GM18520 (cell line): ENCODE measurements around the gene FUT6.
"Not testable (repeated sequence)": the region's sequence is repeated elsewhere in the genome, so short reads cannot be mapped to it uniquely, and the experiment has no call there.

Experiments
- ATAC-seq: cut with Tn5 transposase; IDR thresholded peaks from one replicate; pipeline ENCODE4 v1.9.1; 2021; ENCODE audit not compliant: unreplicated experiment

FUT6 gene, protein sequence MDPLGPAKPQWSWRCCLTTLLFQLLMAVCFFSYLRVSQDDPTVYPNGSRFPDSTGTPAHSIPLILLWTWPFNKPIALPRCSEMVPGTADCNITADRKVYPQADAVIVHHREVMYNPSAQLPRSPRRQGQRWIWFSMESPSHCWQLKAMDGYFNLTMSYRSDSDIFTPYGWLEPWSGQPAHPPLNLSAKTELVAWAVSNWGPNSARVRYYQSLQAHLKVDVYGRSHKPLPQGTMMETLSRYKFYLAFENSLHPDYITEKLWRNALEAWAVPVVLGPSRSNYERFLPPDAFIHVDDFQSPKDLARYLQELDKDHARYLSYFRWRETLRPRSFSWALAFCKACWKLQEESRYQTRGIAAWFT

DNA sequence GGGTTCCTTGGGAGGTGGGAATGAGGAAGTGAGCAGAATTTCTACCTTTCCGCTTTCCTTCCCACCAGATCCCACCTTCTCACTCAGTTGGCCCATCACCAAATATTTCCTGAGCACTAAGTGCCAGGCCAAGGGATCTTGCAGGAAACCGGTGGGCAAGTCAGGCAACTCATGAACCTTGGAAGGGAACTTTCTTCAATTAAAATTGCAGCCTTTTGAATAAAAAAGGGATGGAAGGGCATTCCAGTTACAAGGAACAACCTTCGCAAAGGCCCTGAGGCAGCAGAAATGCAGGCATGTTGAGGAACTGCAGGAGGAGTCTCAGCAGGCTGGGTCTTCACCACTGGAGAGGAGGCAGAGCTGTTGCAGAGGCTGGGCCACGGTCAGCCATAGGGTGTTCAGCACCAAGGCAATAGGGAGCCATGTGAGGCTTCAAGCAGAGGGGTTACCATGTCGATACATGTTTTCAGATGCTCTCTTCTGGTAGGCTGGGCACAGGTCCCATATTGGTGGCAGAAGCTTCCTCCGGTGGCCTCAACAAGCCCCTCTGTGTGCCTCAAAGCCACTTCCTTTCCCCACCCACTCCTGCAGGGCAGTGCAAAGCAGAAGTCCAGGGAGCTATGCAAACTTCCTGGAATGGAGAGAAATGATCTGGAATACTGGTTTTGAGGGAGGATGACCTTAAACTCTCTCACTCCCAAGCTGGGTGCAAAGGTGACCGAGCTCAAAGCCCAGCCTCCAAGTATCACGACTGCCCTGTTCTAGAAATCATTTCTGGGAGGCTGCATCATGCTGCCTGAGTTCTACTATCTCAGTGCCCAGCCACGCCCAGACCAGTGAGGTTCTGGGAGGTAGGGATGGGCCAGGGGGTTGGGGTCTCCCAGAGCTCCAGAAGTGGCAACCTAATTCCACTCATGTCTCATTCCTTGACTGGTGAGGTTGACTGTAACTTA is at the start of gene FUT6:
Gene FUT6 (minus strand): TSS at position 638 of the 953 bp plus-strand sequence. CDS start 7,135 bp downstream, outside the sequence.
- ATAC-seq, result no peak

DNA sequence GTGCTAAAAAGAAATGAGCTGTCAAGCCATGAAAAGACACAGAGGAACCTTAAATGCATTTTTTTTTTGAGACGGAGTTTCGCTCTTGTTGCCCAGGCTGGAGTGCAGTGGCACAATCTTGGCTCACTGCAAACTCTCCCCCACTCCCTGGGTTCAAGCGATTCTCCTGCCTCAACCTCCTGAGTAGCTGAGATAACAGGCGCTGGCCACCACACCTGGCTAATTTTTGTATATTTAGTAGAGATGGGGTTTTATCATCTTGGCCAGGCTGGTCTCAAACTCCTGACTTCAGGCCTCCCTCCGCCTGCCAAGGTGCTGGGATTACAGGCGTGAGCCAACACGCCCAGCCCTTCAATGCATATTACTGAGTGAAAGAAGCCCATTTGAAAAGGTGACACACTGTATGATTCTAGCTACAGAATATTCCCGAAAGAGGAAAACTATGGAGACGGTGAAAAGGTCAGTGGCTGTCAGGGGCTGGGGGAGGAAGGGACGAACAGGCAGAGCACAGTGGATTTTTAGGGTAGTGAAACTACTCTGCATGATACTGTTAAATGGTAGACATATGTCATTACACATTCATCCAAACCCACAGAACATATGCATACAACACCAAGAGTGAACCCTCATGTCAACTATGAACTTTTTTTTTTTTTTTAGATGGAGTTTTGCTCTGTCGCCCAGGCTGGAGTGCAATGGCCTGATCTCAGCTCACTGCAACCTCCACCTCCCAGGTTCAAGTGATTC is 44.7 kb upstream of the FUT6 start:
- not testable (repeated sequence) for ATAC-seq

DNA sequence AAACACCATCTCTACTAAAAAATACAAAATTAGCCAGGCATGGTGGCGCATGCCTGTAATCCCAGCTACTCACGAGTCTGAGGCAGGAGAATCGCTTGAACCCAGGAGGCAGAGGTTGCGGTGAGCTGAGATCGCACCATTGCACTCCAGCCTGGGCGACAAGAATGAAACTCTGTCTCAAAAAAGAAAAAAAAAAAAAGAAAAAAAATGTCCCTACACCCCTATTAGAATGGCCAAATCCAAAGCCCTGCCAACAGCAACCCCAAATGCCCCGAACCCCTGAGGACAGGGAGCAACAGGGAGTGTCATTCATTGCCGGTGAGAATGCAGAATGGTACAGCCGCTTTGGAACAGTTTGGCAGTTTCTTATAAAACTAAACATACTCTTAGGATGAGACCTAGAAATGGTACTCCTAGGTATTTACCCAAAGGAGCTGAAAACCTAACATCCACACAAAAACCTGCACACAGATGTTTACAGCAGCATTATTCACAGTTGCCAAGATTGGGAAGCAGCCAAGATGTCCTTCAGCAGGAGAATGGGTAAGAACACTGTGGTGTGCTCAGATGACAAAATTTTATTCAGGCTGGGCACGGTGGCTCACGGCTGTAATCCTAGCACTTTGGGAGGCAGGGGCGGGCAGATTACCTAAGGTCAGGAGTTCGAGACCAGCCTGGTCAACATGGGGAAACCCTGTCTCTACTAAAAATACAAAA is 43.8 kb upstream of the FUT6 start:
- not testable (repeated sequence) for ATAC-seq

DNA sequence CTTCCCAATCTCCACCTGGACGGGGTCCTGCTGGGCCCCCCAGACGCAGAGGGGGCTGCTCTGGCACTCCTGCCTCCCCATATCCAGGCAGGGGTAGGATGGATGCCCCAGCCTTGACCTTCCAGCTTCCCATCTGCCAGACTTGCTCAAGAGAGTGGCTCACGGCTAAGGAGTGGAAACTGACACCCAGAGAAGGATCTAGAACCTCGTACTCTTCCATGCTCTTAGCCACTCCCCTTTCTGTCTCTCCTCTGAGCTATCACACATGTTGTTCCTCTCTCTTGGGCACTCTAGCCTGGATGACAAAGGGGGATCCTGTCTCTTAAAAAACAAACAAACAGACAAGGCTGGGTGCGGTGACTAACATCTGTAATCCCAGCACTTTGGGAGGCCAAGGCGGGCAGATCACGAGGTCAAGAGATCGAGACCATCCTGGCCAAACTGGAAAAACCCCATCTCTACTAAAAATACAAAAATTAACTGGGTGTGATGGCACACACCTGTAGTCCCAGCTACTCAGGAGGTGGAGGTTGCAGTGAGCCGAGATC is 43.0 kb upstream of the FUT6 start:
- ATAC-seq, result no peak

DNA sequence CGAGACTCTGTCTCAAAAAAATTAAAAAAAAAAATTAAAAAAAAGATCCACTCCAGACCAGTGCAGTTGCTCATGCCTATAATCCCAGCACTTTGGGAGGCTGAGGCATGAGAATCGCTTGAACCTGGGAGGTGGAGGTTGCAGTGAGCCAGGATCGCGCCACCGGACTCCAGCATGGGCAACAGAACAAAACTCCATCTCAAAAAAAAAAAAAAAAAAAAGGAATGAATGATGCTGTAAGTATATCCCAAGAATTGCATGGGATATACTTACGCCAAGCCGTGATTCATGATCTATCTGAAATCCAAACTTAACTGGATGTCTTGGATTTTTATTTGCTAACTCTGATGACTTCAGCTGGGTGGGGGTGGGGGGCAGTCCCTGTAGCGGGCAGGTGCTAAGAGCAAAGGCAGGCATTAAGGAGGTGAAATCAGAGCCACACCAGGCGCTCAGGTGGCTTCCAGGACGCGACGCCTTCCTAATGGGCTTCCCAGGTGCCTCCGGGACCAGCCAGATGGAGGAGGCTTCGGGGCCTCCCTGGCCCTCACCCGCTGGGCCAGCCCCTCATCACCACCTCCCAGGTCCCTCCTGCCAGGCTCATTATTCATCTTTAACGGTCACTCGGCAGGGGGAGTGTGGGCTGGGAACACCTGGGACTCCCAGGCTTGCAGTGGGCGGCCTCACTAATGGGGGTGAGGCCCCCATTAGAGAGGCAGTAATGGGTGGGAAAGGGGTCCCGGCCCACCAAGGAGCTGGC is 42.2 kb upstream of the FUT6 start:
- no peak for ATAC-seq

DNA sequence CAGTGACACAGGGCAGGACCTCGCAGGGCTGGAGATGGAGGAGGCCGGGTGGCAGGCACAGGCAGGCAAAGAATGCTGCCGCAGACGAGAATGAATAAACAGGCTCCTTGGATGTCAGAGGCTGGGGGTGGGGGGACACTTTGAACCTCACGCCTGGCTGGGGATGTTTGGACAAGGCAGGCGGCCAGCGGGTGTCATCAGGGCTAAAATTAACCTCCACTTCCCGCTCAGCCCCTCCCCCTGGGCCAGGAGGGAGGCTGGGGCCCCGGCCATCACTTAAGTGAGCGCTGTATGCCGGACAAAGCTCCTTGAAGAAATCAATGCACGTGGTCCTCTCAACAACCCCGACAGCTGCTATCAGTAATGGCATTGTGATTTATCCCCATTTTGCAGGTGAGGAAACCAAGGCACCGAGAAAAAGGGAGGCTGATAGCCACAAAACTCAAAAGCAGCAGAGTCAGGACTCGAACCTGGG is 41.1 kb upstream of the FUT6 start:
- no peak for ATAC-seq

DNA sequence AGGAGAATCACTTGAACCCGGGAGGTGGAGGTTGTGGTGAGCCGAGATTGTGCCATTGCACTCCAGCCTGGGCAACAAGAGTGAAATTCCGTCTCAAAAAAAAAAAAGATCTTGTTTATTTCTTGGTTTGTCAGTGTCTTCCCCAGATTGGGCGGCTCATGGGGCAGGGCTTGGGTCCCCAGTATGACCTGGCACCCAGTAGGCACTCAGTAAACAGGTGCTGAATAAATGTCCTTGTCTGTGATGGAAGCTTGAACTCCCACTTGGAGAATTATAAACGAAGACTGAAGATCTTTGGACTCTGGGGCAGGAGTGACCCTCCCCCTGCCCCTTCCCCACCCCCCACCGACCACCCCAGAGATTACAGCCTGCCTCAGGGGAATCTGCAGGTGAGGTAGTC is 40.7 kb upstream of the FUT6 start:
- no peak for ATAC-seq

DNA sequence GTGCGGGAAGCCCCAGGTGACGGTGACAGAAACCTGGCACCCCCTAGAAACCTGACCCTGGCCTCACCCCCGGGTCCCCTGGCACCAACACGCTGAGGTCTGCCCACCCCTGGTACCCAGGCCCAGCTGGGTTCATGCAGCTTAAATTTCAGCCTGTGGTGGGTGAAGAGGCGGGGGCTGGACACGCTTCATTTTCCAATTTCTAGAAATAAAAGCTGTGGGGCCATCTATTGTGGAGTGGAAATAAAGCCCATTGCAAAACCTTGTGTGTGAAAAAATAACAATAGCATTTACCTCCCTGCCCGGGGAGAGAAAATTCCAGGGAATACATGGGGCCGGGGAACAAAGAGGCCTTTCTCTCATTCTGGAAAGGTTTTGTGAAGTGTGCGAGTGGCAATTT is 38.4 kb upstream of the FUT6 start:
- ATAC-seq, result no peak

DNA sequence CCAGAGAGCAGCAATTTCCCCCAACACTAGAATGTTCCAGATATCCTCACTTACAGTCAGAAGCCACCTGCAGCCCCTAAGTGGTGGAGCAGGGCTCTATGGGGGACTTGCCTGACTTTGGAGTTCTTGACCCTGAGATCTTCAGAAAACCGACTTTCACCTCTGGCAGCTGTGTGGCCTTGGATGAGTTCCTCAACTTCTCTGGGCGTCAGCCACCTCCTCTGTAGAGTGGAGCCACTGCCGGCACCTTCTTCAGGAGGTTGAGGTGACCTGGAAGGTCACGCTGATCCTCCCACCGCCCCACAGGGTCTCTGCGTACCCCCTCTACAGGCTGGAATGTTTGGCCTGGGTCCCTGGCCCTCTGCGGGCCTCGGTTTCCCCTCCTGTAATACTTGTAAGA is 37.9 kb upstream of the FUT6 start:
- ATAC-seq, result no peak

DNA sequence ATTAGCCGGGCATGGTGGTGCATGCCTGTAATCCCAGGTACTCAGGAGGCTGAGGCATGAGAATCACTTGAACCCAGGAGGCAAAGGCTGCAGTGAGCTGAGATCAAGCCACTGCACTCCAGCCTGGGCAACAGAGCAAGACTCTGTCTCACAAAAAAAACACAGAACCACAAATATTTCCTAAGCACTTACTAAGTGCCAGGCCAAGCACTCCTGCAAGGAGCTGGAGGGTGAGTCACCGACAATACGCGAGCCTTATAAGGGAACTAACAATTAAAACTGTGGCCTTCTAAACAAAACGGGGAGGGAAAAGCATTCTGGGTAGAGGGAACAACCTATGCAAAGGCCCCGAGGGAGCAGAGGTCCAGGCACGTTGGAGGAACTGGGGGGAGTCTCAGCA is 35.0 kb upstream of the FUT6 start:
- not testable (repeated sequence) for ATAC-seq

DNA sequence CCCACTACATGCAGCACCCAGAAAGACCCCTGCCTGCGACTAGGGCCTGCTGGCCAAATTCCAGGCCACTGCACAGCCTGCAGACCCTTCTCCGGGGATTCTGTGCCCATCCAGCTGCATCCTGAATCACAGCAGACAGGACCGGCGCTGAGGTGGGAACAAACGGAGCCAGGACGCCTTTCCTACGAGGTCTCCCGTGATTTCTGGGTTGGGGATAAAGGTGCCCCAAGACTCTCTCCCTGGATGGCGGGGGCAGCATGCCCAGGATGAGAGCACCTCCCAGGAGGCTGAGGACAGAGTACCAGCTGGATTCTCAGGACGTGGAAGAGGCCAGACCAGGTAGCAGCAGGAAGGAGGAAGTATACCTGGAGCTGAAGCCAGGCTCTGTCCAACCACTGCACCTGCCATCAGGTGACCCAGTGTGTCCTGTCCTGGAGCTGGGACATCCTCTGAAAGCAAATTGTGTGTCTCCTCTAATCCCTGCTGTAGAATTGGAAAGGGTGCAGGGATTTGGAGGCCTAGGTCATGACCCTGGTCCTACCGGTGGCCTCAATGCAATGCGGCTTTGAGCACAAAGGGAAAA is 34.2 kb upstream of the FUT6 start:
- no peak for ATAC-seq

DNA sequence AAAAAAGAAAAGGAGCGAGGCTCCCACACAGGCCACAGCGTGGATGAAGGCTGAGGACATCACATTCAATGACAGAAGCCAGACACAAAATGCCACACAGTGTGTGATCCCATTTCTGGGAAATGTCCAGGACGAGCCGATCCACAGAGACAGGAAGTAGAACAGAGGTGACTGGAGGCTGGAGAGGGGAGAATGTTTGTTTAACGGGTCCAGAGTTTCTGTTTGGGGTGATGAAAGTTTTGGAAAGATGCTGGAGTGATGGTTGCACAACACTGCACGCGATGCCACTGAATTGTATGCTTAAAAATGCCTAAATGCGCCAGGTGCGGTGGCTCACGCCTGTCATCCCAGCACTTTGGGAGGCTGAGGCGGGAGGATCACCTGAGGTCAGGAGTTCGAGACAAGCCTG is 31.5 kb upstream of the FUT6 start:
- no peak for ATAC-seq

DNA sequence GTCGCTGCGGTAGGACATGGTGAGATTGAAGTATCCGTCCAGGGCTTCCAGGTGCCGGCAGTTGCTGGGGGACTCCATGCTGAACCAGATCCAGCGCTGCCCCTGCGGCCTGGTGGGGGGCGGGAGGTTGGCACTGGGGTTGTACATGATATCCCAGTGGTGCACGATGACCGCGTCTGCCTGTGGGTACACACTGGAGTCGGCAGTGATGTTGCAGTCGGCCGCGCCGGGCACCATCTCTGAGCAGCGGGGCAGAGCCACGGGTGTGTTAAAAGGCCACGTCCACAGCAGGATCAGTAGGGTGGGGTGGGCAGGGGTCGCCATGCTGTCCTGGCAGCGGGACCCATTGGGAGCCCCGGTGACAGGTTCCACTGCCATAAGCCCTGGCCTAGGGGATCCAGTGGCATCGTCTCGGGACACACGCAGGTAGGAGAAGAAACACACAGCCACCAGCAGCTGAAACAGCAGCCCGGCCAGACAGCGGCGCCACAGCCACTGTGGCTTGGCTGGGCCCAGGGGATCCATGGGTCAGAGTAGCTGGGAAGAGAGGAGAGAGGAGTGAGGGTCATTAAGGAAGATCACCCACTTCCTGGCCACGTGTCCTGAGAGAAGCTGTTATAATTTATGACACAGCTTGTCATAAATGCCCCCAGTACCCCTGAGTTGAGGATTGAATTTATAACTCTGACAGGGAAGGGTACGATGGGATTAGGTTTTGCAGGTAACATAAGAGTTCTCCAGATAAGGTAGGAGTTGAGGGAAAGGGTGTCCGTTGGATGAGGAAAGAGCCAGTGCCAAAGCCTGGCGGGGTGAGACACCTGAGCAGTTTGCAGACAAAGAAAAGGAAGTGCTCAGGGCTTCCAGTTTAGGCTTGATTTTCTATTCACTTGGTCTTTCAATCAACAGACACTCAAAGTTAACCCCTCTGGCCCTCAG is 28.0 kb upstream of the FUT6 start:
- no peak for ATAC-seq

DNA sequence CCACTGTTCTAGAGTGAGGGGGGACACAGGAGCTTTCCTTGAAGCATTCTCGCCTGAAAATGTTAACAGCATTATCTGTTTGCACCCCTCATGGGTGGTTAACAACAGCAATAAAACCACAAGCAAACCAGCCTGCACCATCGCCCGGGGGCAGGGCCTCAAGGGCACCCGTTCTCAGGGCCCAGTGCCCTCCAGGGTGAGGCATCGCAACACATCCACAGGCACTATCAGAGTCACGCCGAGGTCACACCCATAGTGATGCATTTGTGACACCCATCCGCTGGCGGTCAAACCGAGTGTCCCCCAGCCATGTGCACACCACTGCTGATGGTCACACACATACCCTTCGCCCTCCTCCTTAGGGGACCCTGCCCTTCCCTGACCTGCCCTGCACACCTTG is 26.3 kb upstream of the FUT6 start:
- ATAC-seq, result no peak

DNA sequence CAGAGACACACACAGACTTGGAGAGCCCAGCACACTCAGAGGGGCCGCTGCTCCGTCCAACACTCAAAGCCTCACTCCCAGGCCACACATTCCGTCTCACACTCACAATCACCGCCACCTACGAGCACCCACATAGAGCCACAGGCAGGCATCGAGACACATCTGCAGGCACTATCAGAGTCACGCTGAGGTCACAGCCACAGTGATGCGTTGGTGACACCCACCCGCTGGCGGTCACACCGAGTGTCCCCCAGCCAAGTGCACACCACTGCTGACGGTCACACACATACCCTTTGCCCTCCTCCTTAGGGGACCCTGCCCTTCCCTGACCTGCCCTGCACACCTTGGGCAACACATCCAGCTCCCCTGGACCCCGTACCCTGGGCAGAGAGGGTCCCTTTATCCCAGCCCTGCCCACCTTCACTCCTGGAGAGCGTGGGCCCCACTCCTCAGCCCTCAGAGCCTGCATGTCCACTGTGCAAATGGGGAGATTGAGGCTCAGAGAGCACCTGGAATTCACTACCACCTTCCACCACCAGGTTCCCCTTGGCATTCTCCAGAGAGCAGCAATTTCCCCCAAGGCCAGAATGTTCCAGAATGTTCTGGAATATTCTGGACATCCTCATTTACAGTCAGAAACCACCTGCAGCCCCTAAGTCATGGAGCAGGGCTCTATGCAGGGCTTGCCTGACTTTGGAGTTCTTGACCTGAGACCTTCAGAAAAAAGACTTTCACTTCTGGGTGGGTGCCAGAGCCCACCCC is 25.4 kb upstream of the FUT6 start:
- no peak for ATAC-seq

DNA sequence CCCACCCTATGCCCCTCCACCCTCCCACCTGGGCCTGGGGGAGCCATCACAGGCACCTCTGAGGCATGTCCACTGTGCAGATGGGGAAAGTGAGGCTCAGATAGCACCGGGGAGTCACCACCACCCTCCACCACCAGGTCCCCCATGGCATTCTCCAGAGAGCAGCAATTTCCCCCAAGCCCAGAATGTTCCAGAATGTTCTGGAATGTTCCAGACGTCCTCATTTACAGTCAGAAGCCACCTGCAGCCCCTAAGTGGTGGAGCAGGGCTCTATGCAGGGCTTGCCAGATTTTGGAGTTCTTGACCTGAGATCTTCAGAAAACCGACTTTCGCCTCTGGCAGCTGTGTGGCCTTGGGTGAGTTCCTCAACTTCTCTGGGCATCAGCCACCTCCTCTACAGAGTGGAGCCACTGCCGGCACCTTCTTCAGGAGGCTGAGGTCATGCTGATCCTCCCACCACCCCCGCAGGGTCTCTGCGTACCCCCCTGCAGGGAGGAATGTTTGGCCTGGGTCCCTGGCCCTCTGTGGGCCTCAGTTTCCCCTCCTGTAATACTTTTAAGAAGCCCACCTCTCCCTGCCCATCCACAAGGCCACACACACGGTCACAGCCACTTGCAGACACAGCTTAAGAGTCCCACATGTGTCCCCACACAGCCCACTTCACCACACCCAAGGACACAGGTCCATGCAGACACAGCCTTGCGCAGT is 24.7 kb upstream of the FUT6 start:
- ATAC-seq, result no peak
